ENCODE results near the gene CPNE4.

The CPNE4 gene

GRCh38 chr3:131796558-131797198, 238.1 kb downstream of the CPNE4 start:
- DNase-seq (ENCODE audit: low read depth in 2 of 2): no peak

- no peak for DNase-seq (ENCODE audit: low read depth in 2 of 2)
Observed at GRCh38 chr3:131796111-131796510, 238.7 kb downstream of the CPNE4 start.

- no peak for DNase-seq (ENCODE audit: low read depth in 2 of 2)
Observed at GRCh38 chr3:131795390-131796090, 239.3 kb downstream of the CPNE4 start.

GRCh38 chr3:131794766-131795388, 239.9 kb downstream of the CPNE4 start:
- peak in 1 of 2 donors; percentile 4 for DNase-seq (ENCODE audit: low read depth in 2 of 2)

- no peak for DNase-seq (ENCODE audit: low read depth in 2 of 2)
Observed at GRCh38 chr3:131793870-131794269, 240.9 kb downstream of the CPNE4 start.

- no peak for DNase-seq (ENCODE audit: low read depth in 2 of 2)
Observed at GRCh38 chr3:131789188-131789587, 245.6 kb downstream of the CPNE4 start.

GRCh38 chr3:131786386-131786785, 248.4 kb downstream of the CPNE4 start:
- DNase-seq (ENCODE audit: low read depth in 2 of 2): no peak

GRCh38 chr3:131782751-131783150, 252.1 kb downstream of the CPNE4 start:
- no peak for DNase-seq (ENCODE audit: low read depth in 2 of 2)

- no peak for DNase-seq (ENCODE audit: low read depth in 2 of 2)
Observed at GRCh38 chr3:131778526-131778925, 256.3 kb downstream of the CPNE4 start.

GRCh38 chr3:131775650-131776049, 259.2 kb downstream of the CPNE4 start:
- DNase-seq (ENCODE audit: low read depth in 2 of 2): no peak

- no peak for DNase-seq (ENCODE audit: low read depth in 2 of 2)
Observed at GRCh38 chr3:131772269-131773026, 262.4 kb downstream of the CPNE4 start.

- DNase-seq (ENCODE audit: low read depth in 2 of 2): no peak
Observed at GRCh38 chr3:131762981-131763564, 271.7 kb downstream of the CPNE4 start.

- DNase-seq (ENCODE audit: low read depth in 2 of 2): no peak
Observed at GRCh38 chr3:131756405-131756804, 278.4 kb downstream of the CPNE4 start.

- DNase-seq (ENCODE audit: low read depth in 2 of 2): no peak
Observed at GRCh38 chr3:131755380-131755779, 279.4 kb downstream of the CPNE4 start.

- DNase-seq (ENCODE audit: low read depth in 2 of 2): no peak
Observed at GRCh38 chr3:131750256-131750655, 284.6 kb downstream of the CPNE4 start.

- no peak for DNase-seq (ENCODE audit: low read depth in 2 of 2)
Observed at GRCh38 chr3:131749826-131750225, 285.0 kb downstream of the CPNE4 start.

GRCh38 chr3:131747466-131747865, 287.3 kb downstream of the CPNE4 start:
- no peak for DNase-seq (ENCODE audit: low read depth in 2 of 2)

GRCh38 chr3:131744765-131745164, 290.0 kb downstream of the CPNE4 start:
- no peak for DNase-seq (ENCODE audit: low read depth in 2 of 2)

- no peak for DNase-seq (ENCODE audit: low read depth in 2 of 2)
Observed at GRCh38 chr3:131743126-131743525, 291.7 kb downstream of the CPNE4 start.

GRCh38 chr3:131739211-131739610, 295.6 kb downstream of the CPNE4 start:
- DNase-seq (ENCODE audit: low read depth in 2 of 2): no peak

- no peak for DNase-seq (ENCODE audit: low read depth in 2 of 2)
Observed at GRCh38 chr3:131738095-131738494, 296.7 kb downstream of the CPNE4 start.

- DNase-seq (ENCODE audit: low read depth in 2 of 2): no peak
Observed at GRCh38 chr3:131735544-131735943, 299.3 kb downstream of the CPNE4 start.
